Body of pancreas (tissue), 4 donors: Measurements from ENCODE around the gene RNU1-3.
"Not testable (repeated sequence)": the region's sequence is repeated elsewhere in the genome, so short reads cannot be mapped to it uniquely, and the experiment has no call there.

Experiments used
- POLR2A ChIP-seq, 3 donors: fragments of 450-650 bp; IDR thresholded peaks; one replicate each; pipeline ENCODE4 v1.6.1; 2016; ENCODE audit warnings: antibody characterized with exemption in 3 of 3, mild to moderate bottlenecking in 2 of 3
- TF ChIP-seq, protein P1 (sequence below), 7 experiments: fragments of 450-650 bp in 4 of 7; fragments of 200-600 bp in 3 of 7; sonication (generic) in 3 of 7; IDR thresholded peaks; one replicate each; pipeline ENCODE4 v1.5.1; 2016 to 2019; ENCODE audit warnings: antibody characterized with exemption in 7 of 7

DNA sequence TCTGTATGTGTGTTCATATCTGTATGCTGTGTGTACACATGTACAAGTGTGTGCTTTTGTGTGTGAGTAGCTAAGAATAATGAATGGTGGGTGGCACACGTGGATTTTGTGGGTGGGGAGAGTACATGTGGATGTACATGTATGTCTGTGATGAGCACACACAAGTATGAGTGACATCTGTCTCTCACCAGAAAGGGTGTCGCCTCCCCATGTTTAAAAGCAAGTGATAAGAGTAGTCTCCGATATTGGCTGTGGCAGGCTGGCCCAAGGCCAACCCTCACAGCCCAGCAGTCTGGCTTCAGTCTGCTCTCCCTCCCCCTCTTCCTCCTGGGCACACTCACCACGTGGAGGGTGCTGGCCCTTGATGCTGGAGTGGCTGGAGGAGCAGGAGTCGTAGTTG is 36.9 kb upstream of the RNU1-3 start:
- TF ChIP-seq, protein P1, sequence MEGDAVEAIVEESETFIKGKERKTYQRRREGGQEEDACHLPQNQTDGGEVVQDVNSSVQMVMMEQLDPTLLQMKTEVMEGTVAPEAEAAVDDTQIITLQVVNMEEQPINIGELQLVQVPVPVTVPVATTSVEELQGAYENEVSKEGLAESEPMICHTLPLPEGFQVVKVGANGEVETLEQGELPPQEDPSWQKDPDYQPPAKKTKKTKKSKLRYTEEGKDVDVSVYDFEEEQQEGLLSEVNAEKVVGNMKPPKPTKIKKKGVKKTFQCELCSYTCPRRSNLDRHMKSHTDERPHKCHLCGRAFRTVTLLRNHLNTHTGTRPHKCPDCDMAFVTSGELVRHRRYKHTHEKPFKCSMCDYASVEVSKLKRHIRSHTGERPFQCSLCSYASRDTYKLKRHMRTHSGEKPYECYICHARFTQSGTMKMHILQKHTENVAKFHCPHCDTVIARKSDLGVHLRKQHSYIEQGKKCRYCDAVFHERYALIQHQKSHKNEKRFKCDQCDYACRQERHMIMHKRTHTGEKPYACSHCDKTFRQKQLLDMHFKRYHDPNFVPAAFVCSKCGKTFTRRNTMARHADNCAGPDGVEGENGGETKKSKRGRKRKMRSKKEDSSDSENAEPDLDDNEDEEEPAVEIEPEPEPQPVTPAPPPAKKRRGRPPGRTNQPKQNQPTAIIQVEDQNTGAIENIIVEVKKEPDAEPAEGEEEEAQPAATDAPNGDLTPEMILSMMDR (IDR thresholded peaks at IDR 0.05), result not testable (repeated sequence)
- not testable (repeated sequence) for TF ChIP-seq POLR2A (IDR thresholded peaks at IDR 0.05)
